ENCODE data around the gene VGF.

- TF ChIP-seq CTCF (optimal IDR thresholded peaks at IDR 0.05 in 1 of 3, IDR thresholded peaks at IDR 0.05 in 1 of 3, conservative IDR thresholded peaks at IDR 0.05 in 1 of 3; ENCODE audit: extremely low read depth in 1 of 3, insufficient read depth in 2 of 3, low read length in 3 of 3) (no peak), EZH2 (IDR thresholded peaks at IDR 0.05; ENCODE audit: low read length) (no peak)
Measured at GRCh38 chr7:101186194-101186593, 20.8 kb upstream of the VGF start.
